Muscle of arm (tissue), 12 donors: Measurements from ENCODE around the gene C19orf73. TPM values are rescaled to one million over a fixed set of nuclear protein-coding genes. Genes with fewer than 3 reads are reported as not detected.

ENCODE experiments used
- DNase-seq: peaks from one replicate; pipeline ENCODE4 v3.0.0-alpha.2; 2013
- polyA plus RNA-seq, 12 donors: library from polyadenylated mRNA; unstranded; fragments of 120-200 nt; gene quantifications; one replicate each; pipeline ENCODE4 v1.2.1, GENCODE V29; 2013; ENCODE audit not compliant: insufficient read length in 12 of 12

Gene C19orf73
- polyA plus RNA-seq, 12 donors = 0.25 to 1.3 (median 0.53) TPM; not detected in 2

DNA sequence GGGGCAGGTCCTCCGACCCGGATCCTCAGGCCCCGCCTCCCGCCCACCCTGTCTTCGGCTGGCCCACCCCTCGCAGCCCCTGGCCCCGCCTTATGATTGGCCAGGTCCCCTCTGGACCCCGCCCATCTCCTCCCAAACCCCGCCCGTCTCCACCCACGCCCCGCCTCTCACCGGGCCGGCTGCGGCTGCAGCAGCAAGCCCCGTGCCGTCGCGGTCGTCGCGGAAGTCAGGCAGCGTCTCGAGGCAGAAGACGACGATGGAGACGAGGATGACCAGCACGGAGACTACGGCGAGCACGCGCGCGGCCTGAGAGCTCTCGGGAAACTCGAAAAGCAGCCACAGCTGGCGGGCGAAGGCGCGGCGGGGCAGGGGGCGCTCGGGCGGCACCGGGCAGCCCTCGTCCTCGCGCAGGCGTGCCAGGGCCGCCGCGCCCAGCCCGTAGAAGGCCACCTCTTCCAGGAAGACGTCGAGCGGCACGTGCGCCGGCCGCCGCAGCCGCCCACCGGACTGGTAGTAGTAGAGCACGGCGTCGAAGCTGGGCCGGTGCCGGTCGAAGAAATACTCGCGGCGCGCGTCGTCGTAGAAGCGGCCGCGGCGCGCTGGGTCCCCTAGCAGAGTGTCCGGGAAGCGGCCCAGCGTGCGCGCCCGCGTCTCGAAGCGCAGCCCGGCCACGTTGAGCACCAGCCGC is 46.9 kb downstream of the C19orf73 start:
- no peak for DNase-seq

DNA sequence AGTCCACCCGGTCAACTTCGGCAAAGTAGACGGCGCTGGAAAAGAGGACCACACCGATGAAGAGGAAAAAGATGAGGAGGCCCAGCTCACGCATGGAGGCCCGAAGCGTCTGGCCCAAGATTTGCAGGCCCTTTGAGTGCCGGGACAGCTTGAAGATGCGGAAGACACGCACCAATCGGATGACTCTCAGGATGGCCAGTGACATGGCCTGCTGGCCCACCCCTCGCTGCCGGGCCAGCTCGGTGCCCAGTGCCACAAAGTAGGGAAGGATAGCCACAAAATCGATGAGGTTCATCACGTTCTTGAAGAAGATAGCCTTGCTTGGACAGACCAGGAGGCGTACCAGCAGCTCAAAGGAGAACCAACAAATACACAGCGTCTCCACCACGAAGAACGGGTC is 48.5 kb downstream of the C19orf73 start:
- DNase-seq = no peak

DNA sequence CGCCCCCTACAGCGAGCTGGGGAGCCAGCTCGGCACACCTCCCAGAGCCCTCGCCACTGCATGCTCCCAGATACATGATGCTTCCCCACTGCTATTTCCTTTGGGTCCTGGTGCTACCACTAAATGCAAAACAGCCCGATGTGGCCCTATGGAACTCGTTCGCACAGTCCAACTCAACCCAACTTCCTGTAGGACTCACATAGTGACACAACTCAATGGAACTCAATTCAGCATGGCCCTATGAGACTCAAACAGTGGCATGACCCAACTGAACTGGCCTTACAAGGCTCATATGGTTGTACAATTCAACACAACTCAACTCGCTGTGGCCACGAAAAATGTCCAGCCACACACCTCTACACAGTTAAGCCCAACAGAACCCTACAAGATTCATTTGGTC is 49.9 kb downstream of the C19orf73 start:
- DNase-seq = no peak

Other genes with a start within 250 kb of the C19orf73 start
- 100 to 1,000 TPM in 1 of 12 donors, 10 to 100 TPM in 10, not detected in 1; 36.2 to 100 (median 59.0) TPM for gene PPP1R15A, start 246.7 kb downstream of the C19orf73 start, polyA plus RNA-seq
- under 1 TPM in 7 of 12 donors, not detected in 5; 0.09 to 0.83 (median 0.14) TPM for gene TULP2, start 220.4 kb downstream of the C19orf73 start, polyA plus RNA-seq
- gene NUCB1, start 218.8 kb downstream of the C19orf73 start, polyA plus RNA-seq = 100 to 1,000 TPM in 11 of 12 donors, not detected in 1; 114 to 175 (median 139) TPM
- under 1 TPM in 9 of 12 donors, not detected in 3; 0.14 to 0.68 (median 0.37) TPM for gene DHDH, start 185.4 kb downstream of the C19orf73 start, polyA plus RNA-seq
- gene BAX, start 164.3 kb downstream of the C19orf73 start, polyA plus RNA-seq = 10 to 100 TPM in 11 of 12 donors, not detected in 1; 28.4 to 50.9 (median 34.7) TPM
- gene FTL, start 153.8 kb downstream of the C19orf73 start, polyA plus RNA-seq = 1,000 to 10,000 TPM in 1 of 12 donors, 100 to 1,000 TPM in 10, not detected in 1; 466 to 1,078 (median 553) TPM
- 100 to 1,000 TPM in 1 of 12 donors, 10 to 100 TPM in 10, not detected in 1; 51.4 to 109 (median 87.1) TPM for gene GYS1, start 125.8 kb downstream of the C19orf73 start, polyA plus RNA-seq
- 10 to 100 TPM in 11 of 12 donors, not detected in 1; 43.6 to 61.1 (median 49.2) TPM for gene RUVBL2, start 125.3 kb downstream of the C19orf73 start, polyA plus RNA-seq
- gene LHB, start 102.1 kb downstream of the C19orf73 start, polyA plus RNA-seq = not detected
- 1 to 10 TPM in 1 of 12 donors, under 1 TPM in 2, not detected in 9; 0.30 to 2.1 (median 0.59) TPM for gene CGB3, start 94.8 kb downstream of the C19orf73 start, polyA plus RNA-seq
- not detected for gene CGB2, start 87.3 kb downstream of the C19orf73 start, polyA plus RNA-seq
- under 1 TPM in 1 of 12 donors, not detected in 11; 0.30 TPM for gene CGB1, start 82.2 kb downstream of the C19orf73 start, polyA plus RNA-seq
- gene CGB5, start 75.3 kb downstream of the C19orf73 start, polyA plus RNA-seq = under 1 TPM in 5 of 12 donors, not detected in 7; 0.17 to 0.92 (median 0.48) TPM
- gene CGB8, start 70.0 kb downstream of the C19orf73 start, polyA plus RNA-seq = 1 to 10 TPM in 1 of 12 donors, under 1 TPM in 6, not detected in 5; 0.27 to 1.2 (median 0.71) TPM
- gene CGB7, start 61.4 kb downstream of the C19orf73 start, polyA plus RNA-seq = 1 to 10 TPM in 4 of 12 donors, under 1 TPM in 6, not detected in 2; 0.33 to 2.1 (median 0.84) TPM
- 10 to 100 TPM in 1 of 12 donors, 1 to 10 TPM in 9, not detected in 2; 2.4 to 14.8 (median 5.4) TPM for gene NTF4, start 54.3 kb downstream of the C19orf73 start, polyA plus RNA-seq
- 10 to 100 TPM in 3 of 12 donors, 1 to 10 TPM in 8, not detected in 1; 2.3 to 13.2 (median 8.1) TPM for gene KCNA7, start 46.4 kb downstream of the C19orf73 start, polyA plus RNA-seq
- 100 to 1,000 TPM; 167 to 329 (median 191) TPM for gene SNRNP70, start 33.7 kb downstream of the C19orf73 start, polyA plus RNA-seq
- 10 to 100 TPM in 6 of 12 donors, 1 to 10 TPM in 4, not detected in 2; 9.1 to 14.9 (median 11.5) TPM for gene LIN7B, start 4.8 kb downstream of the C19orf73 start, polyA plus RNA-seq
- gene PPFIA3, start 401 bp upstream of the C19orf73 start, polyA plus RNA-seq = 10 to 100 TPM in 1 of 12 donors, 1 to 10 TPM in 10, not detected in 1; 4.0 to 38.2 (median 5.9) TPM
- gene HRC, start 36.3 kb upstream of the C19orf73 start, polyA plus RNA-seq = 100 to 1,000 TPM in 10 of 12 donors, 10 to 100 TPM in 1, not detected in 1; 66.9 to 170 (median 128) TPM
- gene TRPM4, start 38.6 kb upstream of the C19orf73 start, polyA plus RNA-seq = 10 to 100 TPM in 11 of 12 donors, not detected in 1; 21.5 to 51.8 (median 32.3) TPM
- gene SLC6A16, start 206.0 kb upstream of the C19orf73 start, polyA plus RNA-seq = 1 to 10 TPM in 8 of 12 donors, under 1 TPM in 2, not detected in 2; 0.72 to 2.1 (median 1.7) TPM
- 10 to 100 TPM in 10 of 12 donors, 1 to 10 TPM in 1, not detected in 1; 6.8 to 29.3 (median 18.5) TPM for gene CD37, start 216.3 kb upstream of the C19orf73 start, polyA plus RNA-seq
- 100 to 1,000 TPM in 2 of 12 donors, 10 to 100 TPM in 9, not detected in 1; 46.6 to 107 (median 62.5) TPM for gene TEAD2, start 243.3 kb upstream of the C19orf73 start, polyA plus RNA-seq
- gene DKKL1, start 244.7 kb upstream of the C19orf73 start, polyA plus RNA-seq = 1 to 10 TPM in 9 of 12 donors, under 1 TPM in 1, not detected in 2; 0.89 to 3.6 (median 1.6) TPM